GM23248 (cell line): ENCODE results near the gene KRT79.

Source experiments
- EZH2 ChIP-seq: fragments of 200-600 bp; sonication (generic); IDR thresholded peaks from 2 replicates; pipeline ENCODE4 v1.6.1; 2018; ENCODE audit warnings: antibody characterized with exemption, mild to moderate bottlenecking; ENCODE audit not compliant: insufficient read depth, poor library complexity, severe bottlenecking
- EZH2phosphoT487 ChIP-seq: fragments of 200-600 bp; sonication (generic); IDR thresholded peaks from 2 replicates; pipeline ENCODE4 v1.6.1; 2018; ENCODE audit warnings: antibody characterized with exemption, moderate library complexity, mild to moderate bottlenecking, low read depth; ENCODE audit not compliant: insufficient read depth

DNA sequence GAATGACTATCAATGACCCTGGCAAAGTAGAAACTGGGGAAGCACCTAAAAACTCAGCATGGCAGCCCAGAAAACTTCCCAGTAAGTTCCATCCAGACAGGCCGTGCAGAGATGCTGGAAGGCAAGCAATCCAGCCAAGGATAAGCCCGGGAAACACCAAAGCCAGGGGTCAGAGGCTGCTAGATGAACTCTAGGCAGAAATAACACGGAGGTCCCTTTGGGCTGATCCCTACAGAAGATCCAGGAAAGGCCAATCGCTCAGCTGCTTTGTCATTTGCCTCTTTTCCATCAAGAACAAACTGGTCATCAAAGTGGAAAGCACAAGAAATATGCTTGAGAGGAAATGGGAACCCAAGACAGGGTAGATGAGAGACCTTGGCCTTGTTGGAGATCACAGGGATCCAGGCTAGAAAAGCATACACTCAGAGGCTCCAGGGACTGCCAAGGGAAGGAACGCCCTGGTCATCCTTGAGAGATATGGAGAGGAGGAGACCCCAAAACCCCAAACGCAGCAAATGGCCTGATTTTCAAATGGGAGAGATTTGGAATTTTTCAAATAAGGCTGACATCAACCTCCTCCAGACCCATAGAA, 6.5 kb downstream of the KRT79 start:
- TF ChIP-seq EZH2 (no peak), EZH2phosphoT487 (no peak)
